ENCODE measurements around the gene SLC14A1. TPM values are rescaled to one million over a fixed set of nuclear protein-coding genes. Genes with fewer than 3 reads are reported as not detected.

The SLC14A1 gene
- total and polyA plus RNA-seq, 2 of the 8 experiments (the other 6 are each of a cell fraction or from before 2014, with no cell fraction given) = 0.18 TPM; not detected in 1

- no peak for TF ChIP-seq CTCF (IDR thresholded peaks at IDR 0.05; ENCODE audit: control extremely low read depth in 1 of 3, insufficient read depth in 1 of 3, low read depth in 1 of 3, low read length in 3 of 3)
- TF ChIP-seq SP1 (IDR thresholded peaks at IDR 0.05; ENCODE audit: low read depth, low read length) = no peak
- TF ChIP-seq BRCA1 (IDR thresholded peaks at IDR 0.05; ENCODE audit: low read depth, low read length) = no peak
- TF ChIP-seq USF2 (IDR thresholded peaks at IDR 0.05; ENCODE audit: low read length) = no peak
- no peak for TF ChIP-seq HDAC2 (IDR thresholded peaks at IDR 0.05; ENCODE audit: borderline replicate concordance in 1 of 2, low read depth in 2 of 2, low read length in 2 of 2)
- TF ChIP-seq TAF1 (IDR thresholded peaks at IDR 0.05; ENCODE audit: low read depth, low read length) = no peak
- no peak for TF ChIP-seq SIRT6 (IDR thresholded peaks at IDR 0.05; ENCODE audit: low read length)
Observed at GRCh38 chr18:45682181-45682580, 41.8 kb upstream of the SLC14A1 start (continued).
